Activated B cell treated with CpG ODN at 0.5 μM for 24 hours (primary cell): ENCODE results near the gene PRAME. TPM values are rescaled to one million over a fixed set of nuclear protein-coding genes. Genes with fewer than 3 reads are reported as not detected.
"Not testable (repeated sequence)": the region's sequence is repeated elsewhere in the genome, so short reads cannot be mapped to it uniquely, and the experiment has no call there.

ENCODE experiments used
- ATAC-seq: fragments of 200-7000 bp; cut with Tn5 transposase; one replicate; pipeline ENCODE4 v1.10.0; 2021; ENCODE audit warnings: low read depth, mild to moderate bottlenecking, moderate library complexity
- CTCF ChIA-PET: fragments of 350-600 bp; sonication (Branson Sonifier 250); formaldehyde crosslinking; loops from one replicate; lab custom pipeline; 2021; ENCODE audit warnings: antibody characterized with exemption; lab: Charles Lee
- POLR2A ChIA-PET: fragments of 350-600 bp; sonication (Branson Sonifier 250); formaldehyde crosslinking; loops from one replicate; lab custom pipeline; 2021; ENCODE audit warnings: antibody characterized with exemption; lab: Charles Lee
- DNase-seq: peaks from one replicate; pipeline ENCODE4 v3.0.0; 2022
- H3K27ac Mint-ChIP-seq: one replicate; pipeline ENCODE4 v1.8.0; 2020; ENCODE audit warnings: mixed read lengths
- H3K27me3 Mint-ChIP-seq: one replicate; pipeline ENCODE4 v1.8.0; 2021; ENCODE audit warnings: mixed read lengths
- H3K36me3 Mint-ChIP-seq: one replicate; pipeline ENCODE4 v1.8.0; 2021; ENCODE audit warnings: low read depth, mixed read lengths
- H3K4me1 Mint-ChIP-seq: one replicate; pipeline ENCODE4 v1.8.0; 2021; ENCODE audit warnings: mixed read lengths
- H3K4me3 Mint-ChIP-seq: one replicate; pipeline ENCODE4 v1.8.0; 2020; ENCODE audit warnings: mild to moderate bottlenecking, mixed read lengths
- H3K9me3 Mint-ChIP-seq: one replicate; pipeline ENCODE4 v1.8.0; 2020; ENCODE audit warnings: mixed read lengths
- CTCF ChIP-seq: fragments of 200-600 bp; IDR thresholded peaks from one replicate; pipeline ENCODE4 v1.8.0; 2022; ENCODE audit warnings: antibody characterized with exemption, mild to moderate bottlenecking
- intact Hi-C: fragments of 100-400 bp; cut with micrococcal nuclease; formaldehyde crosslinking; loops from one replicate; pipeline ENCODE4 v1.15.1; 2024
- total RNA-seq: library from RNA; stranded (reverse); gene quantifications from 2 replicates; pipeline ENCODE4 v1.2.3, GENCODE V29; 2022

PRAME gene
- 0.12 TPM in 1 of 2 replicates, not detected in the other for total RNA-seq

GRCh38 chr22:22558972-22559603 is at the start of gene PRAME:
TSS of gene PRAME (minus strand) at chr22:22559265. CDS start at chr22:22556832, 2,433 bp downstream.
- Mint-ChIP-seq H3K27me3 (no peaks in the 10 kb centered on the region), H3K4me1 (peaks cover 9% of the 10 kb centered on the region), H3K36me3 (no peaks in the 10 kb centered on the region), H3K9me3 (no peaks in the 10 kb centered on the region), H3K27ac (no peak within 1 kb of the TSS), H3K4me3 (peak within 1 kb of the TSS; percentile 11)
- ChIA-PET POLR2A (interaction anchor here (1.4 kb wide), 1 partner anchor 20 kb away, joined by 3 read pairs; no protein-coding TSS in a partner anchor), CTCF (interaction anchor here (0.6 to 1.3 kb wide), 4 partner anchors 9 to 128 kb away, joined by 3 to 6 read pairs (median 3); no protein-coding TSS in a partner anchor)
- intact Hi-C loops: loop anchor here (10.0 kb wide), 1 partner anchor 74 kb away; no protein-coding TSS in a partner anchor
- peak; percentile 62 for DNase-seq
- TF ChIP-seq CTCF: no peak
- peak; percentile 92 for ATAC-seq

GRCh38 chr22:22608022-22608421 is 49.0 kb upstream of the PRAME start:
- POLR2A ChIA-PET, DNase-seq, ATAC-seq, H3K9me3 Mint-ChIP-seq, H3K27ac Mint-ChIP-seq, intact Hi-C loops, H3K27me3 Mint-ChIP-seq, CTCF ChIA-PET, H3K4me3 Mint-ChIP-seq, H3K36me3 Mint-ChIP-seq: not testable (repeated sequence)
- H3K4me1 Mint-ChIP-seq: peaks cover 39% of the 10 kb centered on the region

GRCh38 chr22:22605074-22605404 is 46.0 kb upstream of the PRAME start:
- ATAC-seq: peak; percentile 63
- ChIA-PET CTCF (interaction anchor here (1.0 to 1.6 kb wide), 6 partner anchors 10 to 148 kb away, joined by 3 to 5 read pairs (median 4); no protein-coding TSS in a partner anchor), POLR2A (no interaction called here)
- DNase-seq: no peak
- Mint-ChIP-seq H3K4me1 (peaks cover 42% of the 10 kb centered on the region), H3K9me3 (peaks cover 4% of the 10 kb centered on the region), H3K27ac (peak overlapping the region; percentile 32), H3K27me3 (no peaks in the 10 kb centered on the region), H3K4me3 (peak overlapping the region; percentile 52), H3K36me3 (no peaks in the 10 kb centered on the region)
- intact Hi-C loops: no loop called here
- no peak for TF ChIP-seq CTCF

- ATAC-seq (peak; percentile 59), DNase-seq (no peak)
- peak overlapping the region; percentile 52 for H3K4me3 Mint-ChIP-seq
- H3K27ac Mint-ChIP-seq: peak overlapping the region; percentile 32
- peaks cover 4% of the 10 kb centered on the region for H3K9me3 Mint-ChIP-seq
- peaks cover 44% of the 10 kb centered on the region for H3K4me1 Mint-ChIP-seq
- no peaks in the 10 kb centered on the region for H3K36me3 Mint-ChIP-seq
- no peak for TF ChIP-seq CTCF
- H3K27me3 Mint-ChIP-seq: no peaks in the 10 kb centered on the region
- CTCF ChIA-PET: interaction anchor here (1.0 to 1.6 kb wide), 6 partner anchors 10 to 149 kb away, joined by 3 to 5 read pairs (median 4); no protein-coding TSS in a partner anchor
- intact Hi-C loops: no loop called here
- POLR2A ChIA-PET: no interaction called here
Measured at GRCh38 chr22:22604326-22605073, 45.4 kb upstream of the PRAME start.

GRCh38 chr22:22603470-22603947 is 44.4 kb upstream of the PRAME start:
- no peak for TF ChIP-seq CTCF
- ChIA-PET CTCF (interaction anchor here (1.3 to 1.6 kb wide), 2 partner anchors 11 to 13 kb away, joined by 3 read pairs; no protein-coding TSS in a partner anchor), POLR2A (no interaction called here)
- Mint-ChIP-seq H3K9me3 (peaks cover 4% of the 10 kb centered on the region), H3K4me3 (peak overlapping the region; percentile 46), H3K4me1 (peaks cover 48% of the 10 kb centered on the region), H3K27me3 (no peaks in the 10 kb centered on the region), H3K27ac (no peak overlapping the region), H3K36me3 (no peaks in the 10 kb centered on the region)
- ATAC-seq (no peak), DNase-seq (no peak)
- intact Hi-C loops: no loop called here
